ENCODE data around the gene MIA. TPM values are rescaled to one million over a fixed set of nuclear protein-coding genes. Genes with fewer than 3 reads are reported as not detected.

The MIA gene
- total and polyA plus RNA-seq, 2 of the 8 experiments (the other 6 are each of a cell fraction or from before 2014, with no cell fraction given) = not detected

DNA sequence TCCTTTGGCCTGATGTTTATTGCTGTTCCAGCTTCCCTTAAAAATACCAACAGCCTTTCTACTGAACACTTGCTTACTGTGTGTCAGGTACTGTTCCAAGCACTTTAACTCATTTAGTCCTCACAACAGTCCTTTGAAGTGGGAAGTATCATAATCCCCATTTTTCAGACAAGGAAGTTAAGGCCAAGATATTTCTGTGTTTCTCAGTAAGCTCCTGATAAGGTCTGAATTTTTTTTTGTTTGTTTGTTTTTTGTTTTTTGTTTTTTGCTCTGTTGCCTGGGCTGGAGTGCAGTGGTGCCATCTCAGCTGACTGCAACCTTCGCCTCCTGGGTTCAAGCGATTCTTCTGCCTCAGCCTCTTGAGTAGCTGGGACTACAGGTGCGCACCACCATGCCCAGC is 16.8 kb upstream of the MIA start (continued):
- TF ChIP-seq HDAC2 (IDR thresholded peaks at IDR 0.05; ENCODE audit: borderline replicate concordance in 1 of 2, low read depth in 2 of 2, low read length in 2 of 2) = no peak
- no peak for TF ChIP-seq SP2 (IDR thresholded peaks at IDR 0.05; ENCODE audit: low read length)
- TF ChIP-seq SUZ12 (IDR thresholded peaks at IDR 0.05; ENCODE audit: low read length) = no peak
- TF ChIP-seq JUN (IDR thresholded peaks at IDR 0.05; ENCODE audit: low read depth, low read length) = no peak
- no peak for TF ChIP-seq HDAC6 (IDR thresholded peaks at IDR 0.05; ENCODE audit: low read depth, low read length)

Data from H1 (cell line).